MM.1S (cell line): ENCODE measurements around the gene CPD.
"Not testable (repeated sequence)": the region's sequence is repeated elsewhere in the genome, so short reads cannot be mapped to it uniquely, and the experiment has no call there.

ENCODE experiments used
- DNase-seq: peaks from one replicate; pipeline ENCODE4 v3.0.0-alpha.2; 2015
- H2AFZ ChIP-seq: fragments of 300-600 bp; sonication (generic); 2 replicates; pipeline ENCODE4 v1.6.0; 2016; ENCODE audit warnings: antibody characterized with exemption, low read length
- H3F3A ChIP-seq: fragments of 300-600 bp; sonication (generic); 2 replicates; pipeline ENCODE4 v1.6.1; 2016; ENCODE audit warnings: mild to moderate bottlenecking, antibody characterized with exemption, low read length, moderate library complexity, mixed read lengths; ENCODE audit not compliant: insufficient read depth
- H3K27ac ChIP-seq: fragments of 300-600 bp; sonication (generic); 2 replicates; pipeline ENCODE4 v1.5.1; 2016; ENCODE audit warnings: mild to moderate bottlenecking, low read length
- H3K27me3 ChIP-seq: fragments of 300-600 bp; sonication (generic); replicated peaks from 2 replicates; pipeline ENCODE4 v1.6.0; 2016; ENCODE audit warnings: low read length; ENCODE audit not compliant: insufficient read depth
- H3K36me3 ChIP-seq: fragments of 300-600 bp; sonication (generic); replicated peaks from 2 replicates; pipeline ENCODE4 v1.6.1; 2016; ENCODE audit warnings: mild to moderate bottlenecking, low read length, mixed read lengths; ENCODE audit not compliant: insufficient read depth
- H3K4me1 ChIP-seq: fragments of 300-600 bp; sonication (generic); 2 replicates; pipeline ENCODE4 v1.6.1; 2016; ENCODE audit warnings: low read length, mixed read lengths
- H3K4me2 ChIP-seq: fragments of 300-600 bp; sonication (generic); 2 replicates; pipeline ENCODE4 v1.6.0; 2016; ENCODE audit warnings: low read depth, low read length
- H3K4me3 ChIP-seq: fragments of 300-600 bp; sonication (generic); 2 replicates; pipeline ENCODE4 v1.5.1; 2016; ENCODE audit warnings: low read length, mixed read lengths
- H3K79me2 ChIP-seq: fragments of 300-600 bp; sonication (generic); 2 replicates; pipeline ENCODE4 v1.6.1; 2016; ENCODE audit warnings: mixed run types, low read length, mixed read lengths
- H3K9ac ChIP-seq: fragments of 300-600 bp; sonication (generic); 2 replicates; pipeline ENCODE4 v1.6.1; 2016; ENCODE audit warnings: low read length, mixed read lengths
- H3K9me2 ChIP-seq: fragments of 300-600 bp; sonication (generic); replicated peaks from 2 replicates; pipeline ENCODE4 v1.6.1; 2016; ENCODE audit warnings: mild to moderate bottlenecking, low read length, mixed read lengths; ENCODE audit not compliant: insufficient read depth
- H3K9me3 ChIP-seq: fragments of 300-600 bp; sonication (generic); replicated peaks from 2 replicates; pipeline ENCODE4 v1.6.1; 2016; ENCODE audit warnings: mild to moderate bottlenecking, low read length, mixed read lengths; ENCODE audit not compliant: insufficient read depth
- H4K20me1 ChIP-seq: fragments of 300-600 bp; sonication (generic); 2 replicates; pipeline ENCODE4 v1.6.1; 2016; ENCODE audit warnings: mild to moderate bottlenecking, low read length, moderate library complexity, mixed read lengths; ENCODE audit not compliant: insufficient read depth
- EZH2 ChIP-seq: fragments of 300-600 bp; sonication (generic); optimal IDR thresholded peaks from 2 replicates; pipeline ENCODE3; 2017; ENCODE audit warnings: low read depth, mild to moderate bottlenecking, antibody characterized with exemption, low read length, mixed read lengths
- EZH2phosphoT487 ChIP-seq: fragments of 300-600 bp; sonication (generic); IDR thresholded peaks from 2 replicates; pipeline ENCODE4 v1.6.1; 2018; ENCODE audit warnings: antibody characterized with exemption, low read length
- TF ChIP-seq, protein P1 (sequence below): fragments of 300-600 bp; sonication (generic); IDR thresholded peaks from 2 replicates; pipeline ENCODE4 v1.5.1; 2016; ENCODE audit warnings: antibody characterized with exemption, low read length, mixed read lengths

Gene CPD

DNA sequence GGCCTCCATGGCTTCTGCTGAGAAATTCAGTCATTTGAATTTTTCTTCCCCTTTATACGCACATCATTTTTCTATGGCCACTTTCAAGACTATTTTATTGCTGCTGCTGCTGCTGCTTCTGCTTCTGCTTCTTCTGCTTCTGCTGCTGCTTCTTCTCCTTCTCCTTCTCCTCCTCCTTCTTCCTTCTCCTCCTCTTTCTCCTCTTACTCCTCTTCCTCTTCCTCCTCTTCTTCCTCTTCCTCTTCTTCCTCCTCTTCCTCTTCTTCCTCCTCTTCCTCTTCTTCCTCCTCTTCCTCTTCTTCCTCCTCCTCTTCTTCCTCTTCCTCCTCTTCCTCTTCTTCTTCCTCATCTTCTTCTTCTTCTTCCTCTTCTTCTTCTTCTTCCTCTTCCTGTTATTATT is 22.4 kb downstream of the CPD start:
- Histone ChIP-seq H3K4me2 (no peak overlapping the region), H3K9ac (no peak overlapping the region), H3K4me1 (no peaks in the 10 kb centered on the region), H3K79me2 (no peaks in the 10 kb centered on the region), H3K4me3 (no peak overlapping the region), H2AFZ (no peak overlapping the region), H3F3A (no peaks in the 10 kb centered on the region), H4K20me1 (no peaks in the 10 kb centered on the region), H3K27me3 (no peaks in the 10 kb centered on the region), H3K9me2 (no peaks in the 10 kb centered on the region), H3K36me3 (no peaks in the 10 kb centered on the region), H3K27ac (no peak overlapping the region), H3K9me3 (no peaks in the 10 kb centered on the region)
- TF ChIP-seq EZH2phosphoT487, result no peak
- no peak for TF ChIP-seq EZH2
- TF ChIP-seq, protein P1, sequence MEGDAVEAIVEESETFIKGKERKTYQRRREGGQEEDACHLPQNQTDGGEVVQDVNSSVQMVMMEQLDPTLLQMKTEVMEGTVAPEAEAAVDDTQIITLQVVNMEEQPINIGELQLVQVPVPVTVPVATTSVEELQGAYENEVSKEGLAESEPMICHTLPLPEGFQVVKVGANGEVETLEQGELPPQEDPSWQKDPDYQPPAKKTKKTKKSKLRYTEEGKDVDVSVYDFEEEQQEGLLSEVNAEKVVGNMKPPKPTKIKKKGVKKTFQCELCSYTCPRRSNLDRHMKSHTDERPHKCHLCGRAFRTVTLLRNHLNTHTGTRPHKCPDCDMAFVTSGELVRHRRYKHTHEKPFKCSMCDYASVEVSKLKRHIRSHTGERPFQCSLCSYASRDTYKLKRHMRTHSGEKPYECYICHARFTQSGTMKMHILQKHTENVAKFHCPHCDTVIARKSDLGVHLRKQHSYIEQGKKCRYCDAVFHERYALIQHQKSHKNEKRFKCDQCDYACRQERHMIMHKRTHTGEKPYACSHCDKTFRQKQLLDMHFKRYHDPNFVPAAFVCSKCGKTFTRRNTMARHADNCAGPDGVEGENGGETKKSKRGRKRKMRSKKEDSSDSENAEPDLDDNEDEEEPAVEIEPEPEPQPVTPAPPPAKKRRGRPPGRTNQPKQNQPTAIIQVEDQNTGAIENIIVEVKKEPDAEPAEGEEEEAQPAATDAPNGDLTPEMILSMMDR, result no peak
- DNase-seq, result no peak

DNA sequence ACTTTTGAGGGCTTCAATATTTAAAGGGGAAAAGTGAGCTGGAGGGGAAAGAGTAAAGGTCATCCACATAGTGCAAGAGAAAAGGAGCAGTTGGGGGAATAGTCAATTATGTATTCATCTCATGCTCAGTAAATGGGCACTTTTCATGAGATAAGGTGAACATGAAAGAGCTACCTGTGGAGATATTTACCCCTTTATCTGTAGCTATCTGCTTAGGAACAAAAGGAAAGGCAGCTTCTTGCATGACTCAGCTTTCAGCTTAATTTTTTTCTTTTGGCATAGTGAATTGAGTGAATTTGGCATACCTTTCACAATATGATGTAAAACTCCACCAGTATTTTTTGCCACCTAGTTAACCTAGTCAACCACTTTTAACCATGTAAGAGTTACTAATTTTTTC is 26.4 kb downstream of the CPD start:
- H3K9ac ChIP-seq, result no peak overlapping the region
- H3K4me1 ChIP-seq, result no peaks in the 10 kb centered on the region
- H3K27ac ChIP-seq, result no peak overlapping the region
- no peak for DNase-seq
- H3F3A ChIP-seq, result no peaks in the 10 kb centered on the region
- H3K4me3 ChIP-seq, result no peak overlapping the region
- no peaks in the 10 kb centered on the region for H4K20me1 ChIP-seq
- H3K36me3 ChIP-seq, result no peaks in the 10 kb centered on the region
- TF ChIP-seq EZH2phosphoT487, result no peak
- no peak for TF ChIP-seq EZH2
- TF ChIP-seq, protein P1, result no peak
- no peaks in the 10 kb centered on the region for H3K27me3 ChIP-seq
- H2AFZ ChIP-seq, result no peak overlapping the region
- no peaks in the 10 kb centered on the region for H3K9me3 ChIP-seq
- H3K4me2 ChIP-seq, result no peak overlapping the region
- H3K9me2 ChIP-seq, result no peaks in the 10 kb centered on the region
- no peaks in the 10 kb centered on the region for H3K79me2 ChIP-seq

DNA sequence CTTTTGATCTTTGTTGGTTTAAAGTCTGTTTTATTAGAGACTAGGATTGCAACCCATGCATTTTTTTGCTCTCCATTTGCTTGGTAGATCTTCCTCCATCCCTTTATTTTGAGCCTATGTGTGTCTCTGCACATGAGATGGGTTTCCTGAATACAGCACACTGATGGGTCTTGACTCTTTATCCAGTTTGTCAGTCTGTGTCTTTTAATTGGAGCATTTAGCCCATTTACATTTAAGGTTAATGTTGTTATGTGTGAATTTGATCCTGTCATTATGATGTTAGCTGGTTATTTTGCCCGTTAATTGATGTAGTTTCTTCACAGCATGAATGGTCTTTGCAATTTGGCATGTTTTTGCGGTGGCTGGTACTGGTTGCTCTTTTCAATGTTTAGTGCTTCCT is 31.9 kb downstream of the CPD start:
- H3K36me3 ChIP-seq, H3K27me3 ChIP-seq, DNase-seq, H3K4me3 ChIP-seq, H2AFZ ChIP-seq, H3K4me1 ChIP-seq, H4K20me1 ChIP-seq, H3K79me2 ChIP-seq, H3F3A ChIP-seq, H3K9me2 ChIP-seq, H3K27ac ChIP-seq, H3K9me3 ChIP-seq, H3K4me2 ChIP-seq, H3K9ac ChIP-seq: not testable (repeated sequence)

DNA sequence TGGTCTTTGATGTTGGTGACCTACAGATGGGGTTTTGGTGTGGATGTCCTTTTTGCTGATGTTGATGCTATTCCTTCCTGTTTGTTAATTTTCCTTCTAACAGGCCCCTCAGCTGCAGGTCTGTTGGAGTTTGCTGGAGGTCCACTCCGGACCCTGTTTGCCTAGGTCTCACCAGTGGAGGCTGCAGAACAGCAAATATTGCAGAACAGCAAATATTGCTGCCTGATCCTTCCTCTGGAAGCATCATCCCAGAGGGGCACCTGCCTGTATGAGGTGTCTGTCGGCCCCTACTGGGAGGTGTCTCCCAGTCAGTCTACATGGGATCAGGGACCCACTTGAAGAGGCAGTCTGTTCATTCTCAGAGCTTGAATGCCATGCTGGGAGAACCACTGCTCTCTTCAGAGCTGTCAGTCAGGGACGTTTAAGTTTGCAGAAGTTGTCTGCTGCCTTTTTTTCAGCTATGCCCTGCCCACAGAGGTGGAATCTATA is 33.3 kb downstream of the CPD start:
- not testable (repeated sequence) for H4K20me1 ChIP-seq, H3K27me3 ChIP-seq, H3K9me3 ChIP-seq, H3K4me3 ChIP-seq, DNase-seq, H3K4me2 ChIP-seq, H2AFZ ChIP-seq, H3K79me2 ChIP-seq, H3K9me2 ChIP-seq, H3K27ac ChIP-seq, H3F3A ChIP-seq, H3K4me1 ChIP-seq, H3K36me3 ChIP-seq, H3K9ac ChIP-seq
